COLO668 (cell line): ENCODE results near the gene CCDC188.

Source experiments
- DNase-seq: peaks from one replicate; lab custom pipeline; 2025; ENCODE audit not compliant: unreplicated experiment; lab: John Stamatoyannopoulos, UW

The CCDC188 gene

DNA sequence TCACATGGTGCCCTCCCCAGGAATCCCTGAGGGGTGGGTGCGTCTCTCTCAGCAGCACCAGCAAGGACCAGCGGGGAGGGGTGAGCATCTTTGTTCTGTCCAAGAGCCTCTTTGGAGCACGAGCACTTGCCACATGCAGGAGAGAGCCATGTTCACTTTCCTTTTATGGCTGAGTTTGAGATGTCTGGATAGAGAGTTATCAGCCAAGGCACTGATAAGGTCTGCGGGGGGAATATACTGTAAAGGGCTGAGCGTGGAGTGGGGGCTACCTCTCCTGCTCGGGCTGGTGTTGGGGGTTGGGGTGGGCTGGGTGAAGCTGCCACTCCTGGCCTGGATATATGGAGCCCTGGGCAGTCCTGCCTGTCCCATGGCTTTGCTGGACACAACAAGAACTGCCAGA lies 34.9 kb upstream of the CCDC188 start:
- DNase-seq = no peak

- no peak for DNase-seq
Measured at GRCh38 chr22:20184501-20185165, 33.8 kb upstream of the CCDC188 start.

DNA sequence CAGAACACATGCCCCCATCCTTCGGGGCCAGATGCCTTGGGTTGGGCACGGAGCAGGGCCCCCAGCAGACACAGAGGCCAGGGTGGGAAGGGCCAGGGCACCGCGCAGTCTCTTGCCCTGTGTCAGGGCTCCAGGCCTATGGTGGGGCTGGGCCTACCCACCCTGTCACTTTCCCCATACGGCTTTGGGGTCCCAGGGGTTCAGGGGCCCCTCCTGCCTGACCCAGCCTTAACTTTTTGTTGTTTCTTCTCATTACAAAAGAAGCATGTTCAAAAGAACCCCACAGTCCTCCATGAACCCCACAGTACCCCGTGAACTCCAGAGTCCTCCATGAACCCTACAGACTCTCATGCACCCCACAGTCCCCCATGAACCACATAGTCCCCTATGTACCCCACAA lies 33.0 kb upstream of the CCDC188 start:
- no peak for DNase-seq

- no peak for DNase-seq
Measured at GRCh38 chr22:20183101-20183500, 32.2 kb upstream of the CCDC188 start.

DNA sequence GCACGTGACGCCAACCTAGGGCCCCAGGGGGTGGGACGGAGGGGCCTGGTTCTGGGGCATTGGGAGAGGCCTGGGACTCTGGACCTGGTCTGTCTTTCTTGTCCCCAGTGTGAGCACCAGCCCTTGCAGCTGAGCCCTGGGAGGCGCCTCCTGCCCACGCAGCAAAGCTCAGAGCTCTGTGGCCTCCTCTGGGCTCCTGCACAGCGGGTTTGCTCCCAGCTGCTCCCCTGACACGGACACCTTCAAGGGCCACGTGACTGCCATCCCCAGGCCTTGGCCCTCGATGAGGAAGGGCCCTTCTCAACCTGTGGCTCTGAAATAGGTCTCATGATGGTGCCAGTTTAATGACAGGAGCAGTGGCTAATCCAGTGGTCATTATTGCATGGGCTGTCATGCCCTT lies 31.5 kb upstream of the CCDC188 start:
- peak; percentile 7 for DNase-seq

DNA sequence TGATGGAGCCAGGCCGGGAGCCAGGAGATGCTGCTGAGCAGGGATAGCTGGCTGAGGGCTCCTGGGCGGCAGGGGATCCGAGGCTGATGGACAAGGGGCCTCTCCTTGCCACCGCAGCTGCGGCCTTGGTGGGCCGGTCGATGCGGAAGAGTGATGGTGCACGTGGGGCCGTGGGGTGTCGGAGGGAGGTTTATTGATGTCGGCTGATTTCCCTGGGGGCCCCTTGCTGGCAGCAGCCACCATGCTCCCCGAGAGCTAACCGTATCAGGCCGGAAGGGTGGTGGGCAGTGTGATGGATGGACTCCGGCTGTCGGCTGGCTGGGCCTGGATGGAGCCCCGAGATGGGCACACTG lies 31.0 kb upstream of the CCDC188 start:
- DNase-seq = no peak

DNA sequence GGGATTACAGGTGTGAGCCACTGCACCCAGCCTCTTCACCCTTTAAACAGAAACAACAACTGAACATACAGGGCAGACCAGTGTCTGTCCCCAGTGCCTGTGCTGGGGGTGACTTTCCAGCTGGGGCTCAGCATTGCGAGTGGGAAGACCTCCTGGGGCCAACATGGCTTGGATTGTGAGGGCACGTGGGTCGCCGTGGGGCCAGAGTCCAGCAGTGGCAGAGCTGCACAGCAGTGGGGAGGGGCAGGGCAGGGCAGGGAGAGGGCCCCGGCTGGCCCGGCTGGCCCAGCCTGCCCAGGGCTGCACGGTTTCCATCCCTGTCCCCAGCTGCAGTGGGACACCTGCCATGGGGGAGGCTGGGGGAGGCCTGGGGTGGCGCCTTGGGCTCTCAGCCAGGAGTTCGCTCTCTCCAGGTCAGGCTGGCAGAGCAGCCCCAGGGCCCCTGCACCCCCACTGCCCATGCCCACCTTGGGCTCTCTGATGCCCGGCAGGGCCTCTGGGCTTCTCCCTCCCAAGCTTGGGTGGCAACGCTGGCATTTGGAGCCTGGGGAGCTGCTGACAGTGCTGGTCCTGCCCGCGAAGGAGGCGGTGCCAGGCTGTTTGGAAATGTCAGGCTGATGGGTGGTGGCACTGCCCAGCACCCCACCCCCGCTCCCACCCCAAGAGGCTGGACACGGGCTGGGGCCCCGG lies 30.5 kb upstream of the CCDC188 start:
- DNase-seq = no peak

- DNase-seq = no peak
Measured at GRCh38 chr22:20180640-20181039, 29.8 kb upstream of the CCDC188 start.

- no peak for DNase-seq
Measured at GRCh38 chr22:20180245-20180630, 29.4 kb upstream of the CCDC188 start.

DNA sequence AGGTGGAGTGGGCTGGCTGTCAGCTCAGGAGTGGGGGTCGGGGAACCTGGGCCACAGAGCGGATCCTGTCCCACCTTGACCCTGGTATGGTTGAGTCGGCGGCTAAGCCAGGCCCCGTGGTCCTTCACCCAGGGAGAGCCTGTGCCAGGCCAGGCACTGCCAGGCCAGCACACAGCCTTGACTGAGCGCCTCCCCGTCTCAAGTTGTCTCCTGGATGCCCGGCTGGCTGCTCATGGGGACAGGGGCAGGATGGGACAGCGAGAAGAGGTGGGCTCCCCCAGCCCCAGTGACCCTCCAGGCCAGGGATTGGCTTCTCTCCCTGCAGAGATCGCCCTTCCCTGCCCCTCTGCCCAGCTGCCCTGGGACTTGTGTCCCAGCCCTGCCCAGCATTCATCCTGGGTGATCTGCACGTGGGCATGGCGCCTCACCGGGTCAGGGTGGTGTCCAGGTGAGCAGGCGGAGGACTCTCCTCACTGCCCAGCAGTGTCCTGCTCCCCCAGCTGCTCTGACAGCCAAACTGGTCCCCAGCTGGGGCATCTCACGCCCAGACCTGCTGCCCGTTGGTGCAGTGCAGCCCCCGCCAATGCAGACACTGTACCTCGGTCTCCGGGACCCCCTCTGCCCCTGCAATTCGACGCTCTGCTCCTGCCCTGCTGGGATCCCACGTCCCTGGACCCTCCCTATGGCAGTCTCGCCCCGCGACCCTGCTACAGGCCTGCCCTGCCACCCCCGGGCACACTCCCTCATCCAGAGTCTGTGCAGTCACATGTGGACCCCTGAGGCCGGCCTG lies 28.8 kb upstream of the CCDC188 start:
- no peak for DNase-seq

DNA sequence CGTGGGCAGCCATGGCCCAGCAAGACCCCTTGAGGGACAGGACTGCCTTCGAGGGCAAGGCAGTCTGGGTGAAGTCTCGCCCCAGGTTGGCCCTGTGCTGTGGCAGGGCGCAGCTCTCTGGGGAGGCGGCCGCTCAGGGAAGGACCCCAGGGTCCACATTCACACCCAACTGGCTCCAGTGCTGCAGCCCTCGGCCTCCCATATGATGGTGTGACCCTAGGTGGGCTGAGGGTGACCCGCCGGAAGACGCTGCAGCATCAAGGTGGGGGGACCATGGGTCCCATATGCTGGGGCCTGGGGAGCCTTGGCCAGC lies 28.0 kb upstream of the CCDC188 start:
- DNase-seq = no peak

- no peak for DNase-seq
Measured at GRCh38 chr22:20178075-20178914, 27.4 kb upstream of the CCDC188 start.

- no peak for DNase-seq
Measured at GRCh38 chr22:20177217-20177911, 26.5 kb upstream of the CCDC188 start.

DNA sequence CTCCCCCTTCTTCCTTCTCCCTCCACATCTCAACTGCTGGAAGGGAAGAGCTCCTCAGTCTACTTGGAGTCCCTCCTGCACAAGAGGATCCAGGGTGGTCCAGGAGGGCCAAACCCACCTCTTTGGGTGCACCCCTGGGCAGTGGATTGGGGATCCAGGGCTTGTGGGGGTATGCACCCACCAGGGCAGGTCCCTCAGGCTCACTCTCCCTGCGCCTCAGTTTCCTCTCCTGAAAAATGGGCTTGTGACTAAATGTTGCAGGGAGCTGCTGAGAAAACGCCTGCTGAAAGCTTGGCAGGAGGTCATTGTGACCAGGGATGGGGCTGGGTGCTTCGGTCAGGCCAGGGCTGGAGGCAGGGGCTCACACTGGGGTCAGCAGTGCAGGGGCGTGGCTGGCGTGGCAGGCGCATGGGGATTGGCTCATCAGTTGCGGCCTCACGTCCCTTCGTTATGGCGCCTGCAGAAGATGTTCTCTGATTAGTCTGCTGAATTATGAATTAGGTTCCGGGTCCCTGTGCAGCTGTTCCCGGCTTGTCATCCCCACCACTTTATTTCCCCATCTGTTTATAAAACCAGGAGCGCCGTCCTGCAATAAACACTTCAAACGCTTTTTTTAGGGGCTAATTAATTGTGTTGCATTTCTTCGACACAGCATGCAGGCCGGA lies 25.7 kb upstream of the CCDC188 start:
- no peak for DNase-seq

- no peak for DNase-seq
Measured at GRCh38 chr22:20175597-20175900, 24.7 kb upstream of the CCDC188 start.

DNA sequence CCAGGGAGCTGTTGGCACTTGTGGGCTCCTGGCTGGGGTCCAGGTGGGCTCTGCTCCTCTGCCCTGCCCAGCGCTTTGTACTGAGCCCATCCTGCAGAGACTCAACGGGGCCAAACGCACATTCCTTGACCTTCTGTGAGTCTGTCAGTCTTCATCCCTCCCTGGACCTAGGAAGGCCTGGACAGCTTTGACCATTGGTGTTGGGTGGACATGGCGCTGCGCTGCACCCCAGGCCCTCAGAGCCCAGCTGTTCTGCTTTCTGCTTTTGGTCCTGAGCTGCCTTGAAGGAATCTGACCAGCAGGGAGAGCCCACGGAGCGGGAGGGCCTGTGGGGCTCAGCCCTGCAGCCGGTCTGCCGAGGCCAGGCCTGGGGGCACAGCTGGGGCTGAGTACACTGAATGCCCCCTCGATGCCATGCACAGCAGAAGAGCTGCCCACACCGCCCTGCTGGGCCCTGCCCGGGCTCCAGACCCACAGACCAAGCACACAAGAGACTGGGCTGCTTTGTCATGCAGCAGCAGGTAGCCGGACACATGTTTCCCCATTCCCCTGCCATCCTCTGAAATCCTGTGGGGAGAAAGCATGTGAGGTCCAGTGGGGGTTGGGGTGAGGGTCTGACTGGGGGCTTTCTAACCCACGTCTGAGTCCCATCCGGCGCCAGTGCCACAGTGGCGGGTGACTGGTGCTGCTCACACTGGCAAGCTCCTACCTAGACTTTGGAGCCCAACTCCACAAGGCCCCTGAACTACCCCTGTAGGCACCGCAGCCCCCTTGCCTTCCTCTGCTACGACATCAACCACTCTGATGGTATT lies 24.1 kb upstream of the CCDC188 start:
- DNase-seq = no peak

GRCh38 chr22:20173772-20174171 lies 22.9 kb upstream of the CCDC188 start:
- peak; percentile 26 for DNase-seq

DNA sequence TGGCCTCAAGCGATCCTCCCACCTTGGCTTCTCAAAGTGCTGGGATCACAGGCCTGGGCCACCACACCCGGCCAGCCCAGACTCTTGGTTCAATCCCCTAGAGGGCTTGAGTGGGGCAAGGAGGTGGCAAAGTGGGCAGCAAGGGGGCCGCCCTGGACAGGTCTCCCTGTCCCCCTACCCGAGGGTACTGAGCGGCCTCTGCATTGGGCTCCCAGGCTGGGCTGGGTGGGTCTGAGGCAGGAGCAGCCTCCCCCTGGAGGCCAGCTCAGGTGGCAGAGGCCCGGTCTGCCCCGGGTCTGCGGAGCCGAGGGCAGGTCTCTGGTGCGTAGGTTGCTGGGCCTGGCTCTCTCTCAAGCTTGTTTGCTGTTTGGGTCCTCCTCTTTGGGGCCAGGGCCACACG lies 22.4 kb upstream of the CCDC188 start:
- no peak for DNase-seq

- no peak for DNase-seq
Measured at GRCh38 chr22:20172141-20172613, 21.3 kb upstream of the CCDC188 start.
